GM18519 (cell line): ENCODE results near the gene NEK4.
"Not testable (repeated sequence)": the region's sequence is repeated elsewhere in the genome, so short reads cannot be mapped to it uniquely, and the experiment has no call there.

Experiments
- ATAC-seq: cut with Tn5 transposase; IDR thresholded peaks from one replicate; pipeline ENCODE4 v1.9.1; 2021; ENCODE audit warnings: mild to moderate bottlenecking, moderate library complexity; ENCODE audit not compliant: unreplicated experiment, low FRiP score

The NEK4 gene

DNA sequence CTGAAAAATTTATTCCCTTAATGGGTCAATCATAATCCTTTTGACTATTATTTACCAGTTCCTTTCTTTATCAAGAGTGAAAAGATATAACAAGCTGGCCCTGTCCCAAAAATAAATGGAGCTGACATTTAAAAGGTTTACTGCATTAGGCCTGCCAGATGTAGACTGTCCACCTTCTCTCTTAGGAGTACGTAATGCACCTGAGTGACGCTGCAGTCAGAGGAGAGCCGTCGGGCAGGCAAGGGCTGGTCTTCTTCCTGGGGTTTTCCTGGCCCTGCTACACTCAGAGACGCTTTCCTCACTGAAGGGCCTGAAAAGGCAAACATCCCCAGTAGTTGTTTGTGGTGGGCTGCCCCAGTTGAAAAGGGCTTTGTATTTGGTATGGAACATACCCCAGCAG, 27.6 kb downstream of the NEK4 start:
- ATAC-seq: no peak

GRCh38 chr3:52742418-52743041, 28.2 kb downstream of the NEK4 start:
- no peak for ATAC-seq

- no peak for ATAC-seq
These were observed 31.0 kb downstream of the NEK4 start for GRCh38 chr3:52739730-52740129.

DNA sequence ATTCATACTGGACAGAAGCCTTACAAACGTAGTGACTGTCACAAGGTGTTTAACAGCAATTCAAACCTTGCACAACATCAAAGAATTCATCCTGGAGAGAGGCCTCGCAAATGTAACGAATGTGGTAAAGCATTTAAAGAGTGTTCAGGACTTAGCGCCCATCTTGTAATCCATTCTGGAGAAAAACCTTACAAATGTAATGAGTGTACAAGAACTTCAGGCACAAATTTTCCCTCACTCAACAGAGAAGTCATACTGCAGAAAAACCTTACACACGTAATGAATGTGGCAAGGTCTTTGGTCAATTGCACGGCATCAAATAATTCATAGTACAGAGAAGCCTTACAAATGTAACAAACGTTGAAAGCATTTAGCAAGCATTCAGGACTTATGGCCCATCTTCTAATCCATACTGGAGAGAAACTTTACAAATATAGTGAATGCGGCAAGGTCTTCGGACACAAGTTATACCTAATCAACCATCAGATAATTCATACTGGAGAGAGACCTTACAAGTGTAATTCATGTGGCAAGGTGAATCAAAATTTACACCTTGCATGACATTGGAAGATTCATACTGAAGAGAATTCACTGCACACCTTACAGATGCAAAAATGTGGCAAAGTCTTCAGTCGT, 37.4 kb downstream of the NEK4 start:
- no peak for ATAC-seq

GRCh38 chr3:52731590-52731989, 39.1 kb downstream of the NEK4 start:
- ATAC-seq: no peak

GRCh38 chr3:52730681-52731080, 40.1 kb downstream of the NEK4 start:
- ATAC-seq: no peak

DNA sequence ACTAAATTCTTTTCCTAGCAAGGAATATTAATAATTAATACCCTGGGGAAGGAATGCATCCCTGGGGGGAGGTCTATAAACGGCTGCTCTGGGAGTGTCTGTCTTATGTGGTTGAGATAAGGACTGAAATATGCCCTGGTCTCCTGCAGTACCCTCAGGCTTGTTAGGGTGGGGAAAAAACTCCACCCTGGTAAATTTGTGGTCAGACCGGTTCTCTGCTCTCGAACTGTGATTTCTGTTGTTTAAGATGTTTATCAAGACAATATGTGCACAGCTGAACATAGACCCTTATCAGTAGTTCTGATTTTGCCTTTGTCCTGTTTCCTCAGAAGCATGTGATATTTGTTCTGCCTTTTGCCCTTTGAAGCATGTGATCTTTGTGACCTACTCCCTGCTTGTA, 42.0 kb downstream of the NEK4 start:
- not testable (repeated sequence) for ATAC-seq

DNA sequence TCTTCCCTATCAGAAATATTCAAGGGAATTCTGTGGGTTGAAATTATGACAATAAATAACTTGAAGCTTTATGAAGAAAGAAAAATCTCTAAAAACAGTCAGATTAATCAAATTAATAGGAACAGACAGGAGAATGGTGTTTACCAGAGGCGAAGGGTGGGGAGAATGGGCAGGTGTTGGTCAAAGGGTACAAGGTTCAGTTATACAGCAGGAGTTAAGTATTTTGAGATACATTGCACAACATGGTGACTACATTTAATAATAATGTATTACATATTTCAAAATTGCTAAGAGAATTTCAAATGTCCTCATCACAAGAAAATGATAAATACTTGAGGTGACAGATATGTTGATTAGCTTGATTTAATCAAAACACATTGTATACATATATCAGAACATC, 46.2 kb downstream of the NEK4 start:
- ATAC-seq: no peak

DNA sequence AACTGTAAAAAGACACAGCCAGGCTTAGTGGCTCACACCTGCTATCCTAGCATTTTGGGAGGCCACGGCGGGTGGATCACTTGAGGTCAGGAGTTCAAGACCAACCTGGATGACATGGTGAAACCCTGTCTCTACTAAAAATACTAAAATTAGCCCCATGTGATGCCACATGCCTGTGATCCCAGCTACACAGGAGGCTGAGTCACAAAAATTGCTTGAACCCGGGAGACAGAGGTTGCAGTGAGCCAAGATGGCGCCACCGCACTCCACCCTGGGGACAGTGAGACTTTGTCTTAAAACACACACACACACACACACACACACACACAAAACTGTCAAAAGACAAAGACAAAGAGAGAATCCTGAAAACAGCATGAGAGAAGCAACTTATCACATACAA, 46.8 kb downstream of the NEK4 start:
- no peak for ATAC-seq

- ATAC-seq: no peak
These were observed 48.2 kb downstream of the NEK4 start for GRCh38 chr3:52722491-52722890.

DNA sequence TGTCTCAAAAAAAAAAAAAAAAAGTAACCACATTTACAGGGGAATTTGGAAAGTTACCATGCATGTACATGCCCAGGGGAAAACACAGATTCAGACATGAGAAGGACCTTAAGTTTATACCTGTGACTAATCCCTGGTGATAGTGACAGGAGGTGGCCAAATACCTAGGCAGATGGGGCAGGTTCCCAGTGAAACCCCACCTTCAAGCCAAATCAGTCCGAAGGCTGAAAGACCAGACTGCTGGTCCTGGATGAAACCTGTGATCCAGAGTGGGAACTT, 49.1 kb downstream of the NEK4 start:
- no peak for ATAC-seq

- ATAC-seq: peak; percentile 53
These were observed 49.6 kb downstream of the NEK4 start for GRCh38 chr3:52721002-52721729.

DNA sequence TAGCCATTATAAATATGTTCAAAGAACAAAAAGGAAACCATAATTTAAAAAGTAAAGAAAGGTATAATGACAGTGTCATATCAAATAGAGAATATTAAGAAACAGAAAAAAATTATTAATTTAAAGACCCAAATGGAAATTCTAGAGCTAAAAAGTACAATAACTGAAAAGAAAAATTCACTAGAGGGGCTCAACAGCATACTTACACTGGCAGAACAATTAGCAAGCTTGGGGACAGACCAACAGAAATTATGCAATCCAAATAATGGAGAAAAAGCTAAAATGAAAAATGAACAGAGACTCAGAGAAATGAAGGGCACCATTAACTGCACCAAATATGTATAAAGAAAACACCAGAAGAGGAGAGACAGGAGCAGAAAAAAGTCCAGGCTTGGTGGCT, 51.1 kb downstream of the NEK4 start:
- no peak for ATAC-seq

GRCh38 chr3:52715714-52716305, 54.9 kb downstream of the NEK4 start:
- ATAC-seq: no peak

GRCh38 chr3:52714335-52715302, 56.1 kb downstream of the NEK4 start:
- ATAC-seq: no peak

DNA sequence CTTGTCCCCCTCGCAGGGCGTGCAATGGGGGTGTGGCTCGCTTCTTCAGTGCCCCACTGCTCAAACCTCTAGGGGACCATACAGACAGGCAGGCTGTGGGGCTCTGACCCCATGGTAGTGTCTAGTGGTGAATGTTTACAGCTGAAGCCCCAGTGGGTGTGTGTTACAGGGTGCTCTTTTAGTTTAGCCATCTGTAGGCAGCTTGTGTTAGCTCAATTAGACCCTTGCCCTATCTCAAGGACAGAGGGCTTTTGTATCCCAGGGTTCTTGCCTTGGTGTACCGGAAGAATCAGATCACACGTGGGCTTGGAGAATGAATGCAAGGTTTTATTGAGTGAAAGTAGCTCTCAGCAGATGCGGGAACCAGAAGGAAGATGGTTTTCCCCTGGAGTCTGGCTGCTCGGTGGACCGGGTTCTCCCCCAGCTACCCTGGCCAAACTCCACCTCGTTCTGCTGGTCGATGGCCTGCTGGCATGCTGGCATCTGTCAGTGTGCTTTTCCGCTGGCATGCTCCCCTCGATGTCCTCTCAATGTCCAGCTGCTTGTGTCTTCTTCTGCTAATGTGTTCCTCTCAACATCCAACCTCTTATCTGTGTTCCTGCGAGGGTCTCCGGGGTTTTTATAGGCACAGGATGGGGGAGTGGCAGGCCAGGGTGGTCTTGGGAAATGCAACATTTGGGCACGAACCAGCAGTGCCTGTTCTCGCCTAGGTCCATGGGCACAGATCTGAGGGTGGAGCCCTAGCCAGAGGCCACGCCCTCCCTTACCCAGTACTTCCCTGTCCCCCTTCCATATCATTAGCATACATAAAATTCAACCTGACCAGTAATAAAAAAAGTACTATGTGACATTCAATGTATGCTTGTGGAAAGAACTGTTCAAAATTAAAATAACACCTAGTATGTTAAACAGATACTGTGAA, 58.2 kb downstream of the NEK4 start:
- no peak for ATAC-seq

GRCh38 chr3:52710512-52710911, 60.2 kb downstream of the NEK4 start:
- no peak for ATAC-seq

- ATAC-seq: no peak
These were observed 63.2 kb downstream of the NEK4 start for GRCh38 chr3:52707585-52707984.
